Smooth muscle cell (in vitro differentiated cells): ENCODE results near the gene CELA3A. TPM values are rescaled to one million over a fixed set of nuclear protein-coding genes. Genes with fewer than 3 reads are reported as not detected.
"Not testable (repeated sequence)": the region's sequence is repeated elsewhere in the genome, so short reads cannot be mapped to it uniquely, and the experiment has no call there.

Source experiments
- DNase-seq: peaks from one replicate; lab custom pipeline; 2025; ENCODE audit not compliant: unreplicated experiment; lab: John Stamatoyannopoulos, UW
- H2AFZ ChIP-seq: fragments of 200-600 bp; sonication (generic); 2 replicates; pipeline ENCODE4 v1.6.0; 2016; ENCODE audit warnings: antibody characterized with exemption, low read depth, mild to moderate bottlenecking
- H3F3A ChIP-seq: fragments of 200-600 bp; sonication (generic); 2 replicates; pipeline ENCODE4 v1.6.0; 2017; ENCODE audit warnings: antibody characterized with exemption, low read depth
- H3K27ac ChIP-seq: fragments of 200-600 bp; sonication (generic); 2 replicates; pipeline ENCODE4 v1.5.1; 2016; ENCODE audit warnings: low read depth, mild to moderate bottlenecking
- H3K27me3 ChIP-seq: fragments of 200-600 bp; sonication (generic); 2 replicates; pipeline ENCODE4 v1.6.1; 2016; ENCODE audit warnings: low read depth, mild to moderate bottlenecking
- H3K36me3 ChIP-seq: fragments of 200-600 bp; sonication (generic); 2 replicates; pipeline ENCODE4 v1.5.1; 2016; ENCODE audit warnings: low read depth
- H3K4me1 ChIP-seq: fragments of 200-600 bp; sonication (generic); 2 replicates; pipeline ENCODE4 v1.5.1; 2016; ENCODE audit warnings: low read depth
- H3K4me2 ChIP-seq: fragments of 200-600 bp; sonication (generic); 2 replicates; pipeline ENCODE4 v1.6.0; 2016; ENCODE audit warnings: mild to moderate bottlenecking
- H3K4me3 ChIP-seq: fragments of 200-600 bp; sonication (generic); 2 replicates; pipeline ENCODE4 v1.5.1; 2016; ENCODE audit warnings: mild to moderate bottlenecking
- H3K79me2 ChIP-seq: fragments of 200-600 bp; sonication (generic); 2 replicates; pipeline ENCODE4 v1.6.0; 2016; ENCODE audit warnings: low read depth, mild to moderate bottlenecking
- H3K9ac ChIP-seq: fragments of 200-600 bp; sonication (generic); 2 replicates; pipeline ENCODE4 v1.6.0; 2016; ENCODE audit warnings: low read depth
- H3K9me3 ChIP-seq: fragments of 200-600 bp; sonication (generic); replicated peaks from 2 replicates; pipeline ENCODE4 v1.5.1; 2016; ENCODE audit warnings: low read depth
- H4K20me1 ChIP-seq: fragments of 200-600 bp; sonication (generic); 2 replicates; pipeline ENCODE4 v1.6.0; 2016; ENCODE audit warnings: low read depth
- CTCF ChIP-seq: fragments of 200-600 bp; sonication (generic); IDR thresholded peaks from 2 replicates; pipeline ENCODE4 v1.5.1; 2017; ENCODE audit warnings: borderline replicate concordance, mild to moderate bottlenecking, antibody characterized with exemption; ENCODE audit not compliant: insufficient read depth, poor library complexity, severe bottlenecking
- WGBS: methylation state at CpG from one replicate; pipeline ENCODE4 v1.1.7; 2016; ENCODE audit warnings: low lambda C conversion rate; 5-methylcytosine and 5-hydroxymethylcytosine counted together
- polyA plus RNA-seq: library from polyadenylated mRNA; unstranded; fragments of >200 nt; fragmentation: Nextera tagmentation; extraction: Ambion mirVana; gene quantifications from 2 replicates; pipeline ENCODE4 v1.2.1, GENCODE V29; 2016
- total RNA-seq: library from RNA; depleted of rRNA; stranded (reverse); fragments of >200 nt; gene quantifications from 2 replicates; pipeline ENCODE4 v1.2.3, GENCODE V29; 2014

The CELA3A gene
- total and polyA plus RNA-seq, 2 experiments from 2014 or later = not detected

GRCh38 chr1:21980515-21981220 is 20.8 kb upstream of the CELA3A start:
- H3K27ac ChIP-seq, H3K4me1 ChIP-seq, H3F3A ChIP-seq, H3K79me2 ChIP-seq, H3K4me3 ChIP-seq, H3K9ac ChIP-seq, H3K36me3 ChIP-seq, DNase-seq, H3K4me2 ChIP-seq, H4K20me1 ChIP-seq, H3K9me3 ChIP-seq, H3K27me3 ChIP-seq, H2AFZ ChIP-seq: not testable (repeated sequence)
- WGBS = 73% methylated on average over 20 of the region's 21 CpGs
- peak; percentile 15 for TF ChIP-seq CTCF

- not testable (repeated sequence) for H3K4me1 ChIP-seq, H3K9ac ChIP-seq, H3K27ac ChIP-seq, H3K9me3 ChIP-seq, H3K4me2 ChIP-seq, H3K36me3 ChIP-seq, H3K4me3 ChIP-seq, H3K79me2 ChIP-seq, H4K20me1 ChIP-seq, H3F3A ChIP-seq, H2AFZ ChIP-seq, DNase-seq, H3K27me3 ChIP-seq
- 81% methylated on average over 1 of the region's 4 CpGs for WGBS
These were observed 20.2 kb upstream of the CELA3A start for GRCh38 chr1:21981253-21981652.

- not testable (repeated sequence) for H3K36me3 ChIP-seq
These were observed 19.3 kb upstream of the CELA3A start for GRCh38 chr1:21982122-21982521.

GRCh38 chr1:21983539-21983938 is 17.9 kb upstream of the CELA3A start:
- DNase-seq, H3K27ac ChIP-seq, H3K4me2 ChIP-seq, H4K20me1 ChIP-seq, H3F3A ChIP-seq, H3K4me3 ChIP-seq, H3K79me2 ChIP-seq, H3K36me3 ChIP-seq, H3K4me1 ChIP-seq, H3K9ac ChIP-seq, H3K9me3 ChIP-seq, H3K27me3 ChIP-seq, H2AFZ ChIP-seq: not testable (repeated sequence)
- 93% methylated on average over 3 of the region's 15 CpGs for WGBS

More at GRCh38 chr1:21982122-21982521, 19.3 kb upstream of the CELA3A start:
- not testable (repeated sequence) for H2AFZ ChIP-seq, H3K4me2 ChIP-seq, H3K4me3 ChIP-seq, H3F3A ChIP-seq, H3K27ac ChIP-seq, H3K9me3 ChIP-seq, H4K20me1 ChIP-seq, DNase-seq, H3K4me1 ChIP-seq, H3K79me2 ChIP-seq, H3K27me3 ChIP-seq, H3K9ac ChIP-seq
- WGBS = 85% methylated on average over 6 of the region's 6 CpGs

GRCh38 chr1:21985893-21986292 is 15.6 kb upstream of the CELA3A start:
- not testable (repeated sequence) for H3K36me3 ChIP-seq, H3K4me3 ChIP-seq, H3K9ac ChIP-seq, H3K27ac ChIP-seq, H3K27me3 ChIP-seq, H3K79me2 ChIP-seq, H3F3A ChIP-seq, H3K4me2 ChIP-seq, H3K9me3 ChIP-seq, H3K4me1 ChIP-seq, H2AFZ ChIP-seq, DNase-seq, H4K20me1 ChIP-seq
- 0% methylated on average over 1 of the region's 5 CpGs for WGBS

GRCh38 chr1:21986386-21986785 is 15.1 kb upstream of the CELA3A start:
- H2AFZ ChIP-seq, H3K79me2 ChIP-seq, DNase-seq, H3K4me2 ChIP-seq, H3K27ac ChIP-seq, H3K36me3 ChIP-seq, H3K4me3 ChIP-seq, H3F3A ChIP-seq, H3K27me3 ChIP-seq, H4K20me1 ChIP-seq, H3K9ac ChIP-seq, H3K9me3 ChIP-seq, H3K4me1 ChIP-seq: not testable (repeated sequence)
- 88% methylated on average over 10 of the region's 12 CpGs for WGBS

GRCh38 chr1:21989672-21990393 is 11.6 kb upstream of the CELA3A start:
- DNase-seq, H3K9ac ChIP-seq, H4K20me1 ChIP-seq, H3K79me2 ChIP-seq, H2AFZ ChIP-seq, H3K4me2 ChIP-seq, H3K27me3 ChIP-seq, H3K27ac ChIP-seq, H3K36me3 ChIP-seq, H3K4me1 ChIP-seq, H3F3A ChIP-seq, H3K4me3 ChIP-seq, H3K9me3 ChIP-seq: not testable (repeated sequence)
- WGBS = 63% methylated on average over 3 of the region's 5 CpGs

GRCh38 chr1:21992186-21992585 is 9.3 kb upstream of the CELA3A start:
- not testable (repeated sequence) for H3K9ac ChIP-seq, H3K9me3 ChIP-seq, H3K4me3 ChIP-seq, H3K27ac ChIP-seq, H3K4me1 ChIP-seq, H3K36me3 ChIP-seq, H2AFZ ChIP-seq, H4K20me1 ChIP-seq, DNase-seq, H3K4me2 ChIP-seq, H3F3A ChIP-seq, H3K27me3 ChIP-seq, H3K79me2 ChIP-seq
- 95% methylated on average over 3 of the region's 3 CpGs for WGBS
